Measurements from ENCODE around the gene PPL. TPM values are rescaled to one million over a fixed set of nuclear protein-coding genes. Genes with fewer than 3 reads are reported as not detected.

Gene PPL
- total RNA-seq, 1 experiment from 2014 or later = 49.1 TPM

GRCh38 chr16:4920826-4921225 lies 16.1 kb downstream of the PPL start:
- intact Hi-C loops (cut with micrococcal nuclease) = no loop called here
- Mint-ChIP-seq H3K4me3 (ENCODE audit: unreplicated experiment) (no peak overlapping the region), H3K27ac (ENCODE audit: low read depth, unreplicated experiment) (no peak overlapping the region), H3K36me3 (ENCODE audit: insufficient read depth, unreplicated experiment) (peaks cover 52% of the 10 kb centered on the region), H3K4me1 (ENCODE audit: insufficient read depth, unreplicated experiment) (peaks cover 44% of the 10 kb centered on the region), H3K9me3 (ENCODE audit: unreplicated experiment) (no peaks in the 10 kb centered on the region), H3K27me3 (ENCODE audit: insufficient read depth, unreplicated experiment) (no peaks in the 10 kb centered on the region)
- TF ChIP-seq CTCF (IDR thresholded peaks at IDR 0.05; ENCODE audit: unreplicated experiment) = no peak
- CTCF ChIA-PET = interaction anchor here (0.6 to 1.0 kb wide), 2 partner anchors 10 to 36 kb away, joined by 3 read pairs; no protein-coding TSS in a partner anchor
- no peak for DNase-seq (ENCODE audit: unreplicated experiment)
- BruUV-seq (replicated peaks) = no TSS peak
- POLR2A ChIA-PET = interaction anchor here (4.2 kb wide), 1 partner anchor 15 kb away, joined by 21 read pairs; the partner anchor contains the start of gene PPL

DNA sequence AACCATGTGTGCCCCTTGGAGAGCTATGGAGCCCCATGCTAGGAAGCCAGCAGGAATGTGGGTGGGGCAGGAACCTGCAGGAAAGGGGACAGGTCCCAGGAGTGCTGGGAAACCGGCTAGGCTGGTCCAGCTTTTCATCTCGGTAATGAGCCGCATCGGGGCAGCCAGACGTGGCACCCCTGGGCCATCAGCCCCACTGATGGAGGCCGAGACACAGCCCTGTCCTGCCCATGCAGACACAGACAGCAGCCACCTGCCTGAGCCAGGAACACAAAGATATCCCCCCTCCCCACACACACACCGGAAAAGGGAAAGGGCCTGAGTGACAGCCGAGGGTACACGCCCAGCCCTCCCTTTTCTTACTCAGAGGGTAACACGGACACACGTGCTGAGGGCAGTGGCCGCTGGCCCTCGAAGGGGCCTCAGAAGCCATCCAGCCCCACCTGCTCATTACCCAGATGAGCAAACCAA lies 18.1 kb downstream of the PPL start:
- H3K27ac Mint-ChIP-seq (ENCODE audit: low read depth, unreplicated experiment) = no peak overlapping the region

GRCh38 chr16:4917117-4917516 lies 19.8 kb downstream of the PPL start:
- BruUV-seq (replicated peaks) = no TSS peak

More for the DNA sequence above, 18.1 kb downstream of the PPL start:
- Mint-ChIP-seq H3K4me1 (ENCODE audit: insufficient read depth, unreplicated experiment) (peaks cover 24% of the 10 kb centered on the region), H3K4me3 (ENCODE audit: unreplicated experiment) (no peak overlapping the region), H3K27me3 (ENCODE audit: insufficient read depth, unreplicated experiment) (no peaks in the 10 kb centered on the region), H3K36me3 (ENCODE audit: insufficient read depth, unreplicated experiment) (peaks cover 45% of the 10 kb centered on the region), H3K9me3 (ENCODE audit: unreplicated experiment) (no peaks in the 10 kb centered on the region)
- DNase-seq (ENCODE audit: unreplicated experiment) = no peak
- POLR2A ChIA-PET = interaction anchor here (0.8 to 4.2 kb wide), 3 partner anchors 16 to 26 kb away, joined by 4 to 21 read pairs (median 6); partner anchors contain the start of gene PPL
- intact Hi-C loops (cut with micrococcal nuclease) = no loop called here
- no peak for TF ChIP-seq CTCF (IDR thresholded peaks at IDR 0.05; ENCODE audit: unreplicated experiment)
- no TSS peak for BruUV-seq (replicated peaks)
- CTCF ChIA-PET = interaction anchor here (0.6 to 2.5 kb wide), 2 partner anchors 9 to 18 kb away, joined by 3 to 10 read pairs; partner anchors contain the start of gene PPL

More at GRCh38 chr16:4917117-4917516, 19.8 kb downstream of the PPL start:
- Mint-ChIP-seq H3K36me3 (ENCODE audit: insufficient read depth, unreplicated experiment) (peaks cover 38% of the 10 kb centered on the region), H3K27me3 (ENCODE audit: insufficient read depth, unreplicated experiment) (no peaks in the 10 kb centered on the region), H3K4me1 (ENCODE audit: insufficient read depth, unreplicated experiment) (peaks cover 16% of the 10 kb centered on the region), H3K4me3 (ENCODE audit: unreplicated experiment) (no peak overlapping the region), H3K27ac (ENCODE audit: low read depth, unreplicated experiment) (peak overlapping the region; percentile 57), H3K9me3 (ENCODE audit: unreplicated experiment) (no peaks in the 10 kb centered on the region)
- ChIA-PET CTCF (interaction anchor here (1.0 to 2.5 kb wide), 5 partner anchors 13 to 40 kb away, joined by 4 to 10 read pairs (median 5); partner anchors contain the start of gene PPL), POLR2A (interaction anchor here (0.7 to 1.9 kb wide), 4 partner anchors 10 to 28 kb away, joined by 3 to 6 read pairs (median 4); no protein-coding TSS in a partner anchor)
- DNase-seq (ENCODE audit: unreplicated experiment) = no peak
- intact Hi-C loops (cut with micrococcal nuclease) = no loop called here
- TF ChIP-seq CTCF (IDR thresholded peaks at IDR 0.05; ENCODE audit: unreplicated experiment) = no peak
